ENCODE data around the gene ZNF346.

The ZNF346 gene

GRCh38 chr5:177099422-177100093 is 77.1 kb downstream of the ZNF346 start:
- no peak for DNase-seq
- Mint-ChIP-seq H3K9me3 (no peaks in the 10 kb centered on the region), H3K4me3 (no peak overlapping the region), H3K36me3 (ENCODE audit: low read depth) (no peaks in the 10 kb centered on the region), H3K27me3 (peaks cover 13% of the 10 kb centered on the region), H3K27ac (no peak overlapping the region), H3K4me1 (no peaks in the 10 kb centered on the region)
- ATAC-seq = no peak

GRCh38 chr5:177100714-177101121 is 78.2 kb downstream of the ZNF346 start:
- Mint-ChIP-seq H3K4me3 (no peak overlapping the region), H3K36me3 (ENCODE audit: low read depth) (no peaks in the 10 kb centered on the region), H3K27me3 (peaks cover 13% of the 10 kb centered on the region), H3K27ac (no peak overlapping the region), H3K9me3 (no peaks in the 10 kb centered on the region), H3K4me1 (no peaks in the 10 kb centered on the region)
- ATAC-seq (no peak), DNase-seq (no peak)

GRCh38 chr5:177103523-177104253 is 81.2 kb downstream of the ZNF346 start:
- no peak overlapping the region for H3K27ac Mint-ChIP-seq
- DNase-seq (no peak), ATAC-seq (no peak)
- H3K9me3 Mint-ChIP-seq = no peaks in the 10 kb centered on the region
- H3K36me3 Mint-ChIP-seq (ENCODE audit: low read depth) = no peaks in the 10 kb centered on the region
- no peak overlapping the region for H3K4me3 Mint-ChIP-seq
- no peaks in the 10 kb centered on the region for H3K4me1 Mint-ChIP-seq
- H3K27me3 Mint-ChIP-seq = peaks cover 13% of the 10 kb centered on the region

- DNase-seq = no peak
- Mint-ChIP-seq H3K27ac (no peak overlapping the region), H3K4me1 (no peaks in the 10 kb centered on the region)
Measured at GRCh38 chr5:177105691-177106476, 83.4 kb downstream of the ZNF346 start.

GRCh38 chr5:177107159-177107558 is 84.7 kb downstream of the ZNF346 start:
- ATAC-seq (no peak), DNase-seq (no peak)
- no peak overlapping the region for H3K27ac Mint-ChIP-seq
- no peaks in the 10 kb centered on the region for H3K9me3 Mint-ChIP-seq
- no peaks in the 10 kb centered on the region for H3K4me1 Mint-ChIP-seq
- H3K27me3 Mint-ChIP-seq = peaks cover 4% of the 10 kb centered on the region
- H3K4me3 Mint-ChIP-seq = no peak overlapping the region
- H3K36me3 Mint-ChIP-seq (ENCODE audit: low read depth) = no peaks in the 10 kb centered on the region

More at GRCh38 chr5:177105691-177106476, 83.4 kb downstream of the ZNF346 start:
- no peak for ATAC-seq
- no peaks in the 10 kb centered on the region for H3K36me3 Mint-ChIP-seq (ENCODE audit: low read depth)
- no peak overlapping the region for H3K4me3 Mint-ChIP-seq
- peaks cover 4% of the 10 kb centered on the region for H3K27me3 Mint-ChIP-seq
- no peaks in the 10 kb centered on the region for H3K9me3 Mint-ChIP-seq

- Mint-ChIP-seq H3K36me3 (ENCODE audit: low read depth) (no peaks in the 10 kb centered on the region), H3K27ac (no peak overlapping the region), H3K27me3 (no peaks in the 10 kb centered on the region), H3K4me1 (peaks cover 4% of the 10 kb centered on the region), H3K9me3 (no peaks in the 10 kb centered on the region), H3K4me3 (no peak overlapping the region)
- no peak for DNase-seq
- no peak for ATAC-seq
Measured at GRCh38 chr5:177109810-177110209, 87.3 kb downstream of the ZNF346 start.

GRCh38 chr5:177111720-177112394 is 89.4 kb downstream of the ZNF346 start:
- ATAC-seq = peak; percentile 60
- Mint-ChIP-seq H3K4me3 (no peak overlapping the region), H3K27ac (no peak overlapping the region), H3K4me1 (peaks cover 13% of the 10 kb centered on the region), H3K36me3 (ENCODE audit: low read depth) (no peaks in the 10 kb centered on the region), H3K9me3 (no peaks in the 10 kb centered on the region), H3K27me3 (no peaks in the 10 kb centered on the region)
- peak; percentile 74 for DNase-seq

GRCh38 chr5:177112589-177113220 is 90.2 kb downstream of the ZNF346 start:
- H3K4me3 Mint-ChIP-seq = no peak overlapping the region
- ATAC-seq = no peak

GRCh38 chr5:177113566-177114424 is 91.3 kb downstream of the ZNF346 start:
- peaks cover 17% of the 10 kb centered on the region for H3K4me1 Mint-ChIP-seq
- ATAC-seq = peak; percentile 49
- H3K27me3 Mint-ChIP-seq = no peaks in the 10 kb centered on the region
- no peak overlapping the region for H3K4me3 Mint-ChIP-seq
- peak; percentile 82 for DNase-seq
- H3K27ac Mint-ChIP-seq = no peak overlapping the region
- no peaks in the 10 kb centered on the region for H3K9me3 Mint-ChIP-seq
- no peaks in the 10 kb centered on the region for H3K36me3 Mint-ChIP-seq (ENCODE audit: low read depth)

More at GRCh38 chr5:177112589-177113220, 90.2 kb downstream of the ZNF346 start:
- no peak for DNase-seq
- Mint-ChIP-seq H3K27ac (no peak overlapping the region), H3K36me3 (ENCODE audit: low read depth) (no peaks in the 10 kb centered on the region), H3K9me3 (no peaks in the 10 kb centered on the region), H3K27me3 (no peaks in the 10 kb centered on the region), H3K4me1 (peaks cover 17% of the 10 kb centered on the region)

GRCh38 chr5:177116631-177117373 is 94.3 kb downstream of the ZNF346 start:
- DNase-seq = peak; percentile 85
- peak; percentile 91 for ATAC-seq
- H3K36me3 Mint-ChIP-seq (ENCODE audit: low read depth) = no peaks in the 10 kb centered on the region
- peak overlapping the region; percentile 84 for H3K27ac Mint-ChIP-seq
- peak overlapping the region; percentile 41 for H3K4me3 Mint-ChIP-seq
- H3K4me1 Mint-ChIP-seq = peaks cover 17% of the 10 kb centered on the region
- no peaks in the 10 kb centered on the region for H3K27me3 Mint-ChIP-seq
- H3K9me3 Mint-ChIP-seq = no peaks in the 10 kb centered on the region

GRCh38 chr5:177117441-177118045 is 95.0 kb downstream of the ZNF346 start:
- H3K4me1 Mint-ChIP-seq = peaks cover 17% of the 10 kb centered on the region
- no peaks in the 10 kb centered on the region for H3K27me3 Mint-ChIP-seq
- H3K4me3 Mint-ChIP-seq = no peak overlapping the region
- DNase-seq = no peak
- ATAC-seq = no peak
- peak overlapping the region; percentile 84 for H3K27ac Mint-ChIP-seq
- no peaks in the 10 kb centered on the region for H3K9me3 Mint-ChIP-seq
- no peaks in the 10 kb centered on the region for H3K36me3 Mint-ChIP-seq (ENCODE audit: low read depth)

- Mint-ChIP-seq H3K27ac (no peak overlapping the region), H3K27me3 (no peaks in the 10 kb centered on the region), H3K4me3 (no peak overlapping the region), H3K4me1 (no peaks in the 10 kb centered on the region), H3K9me3 (no peaks in the 10 kb centered on the region), H3K36me3 (ENCODE audit: low read depth) (no peaks in the 10 kb centered on the region)
- DNase-seq (no peak), ATAC-seq (no peak)
Measured at GRCh38 chr5:177122566-177122965, 100.1 kb downstream of the ZNF346 start.
